B cell (primary cell): ENCODE measurements around the gene TSPAN10.

Experiments
- CTCF ChIP-seq: fragments of 200-600 bp; IDR thresholded peaks from one replicate; pipeline ENCODE4 v1.8.0; 2022; ENCODE audit warnings: antibody characterized with exemption, mild to moderate bottlenecking
- EZH2 ChIP-seq: IDR thresholded peaks from 2 replicates; pipeline ENCODE4 v1.6.1; 2012; ENCODE audit warnings: borderline replicate concordance, low read depth, mild to moderate bottlenecking, moderate library complexity, low read length; ENCODE audit not compliant: insufficient read depth, poor library complexity, severe bottlenecking

DNA sequence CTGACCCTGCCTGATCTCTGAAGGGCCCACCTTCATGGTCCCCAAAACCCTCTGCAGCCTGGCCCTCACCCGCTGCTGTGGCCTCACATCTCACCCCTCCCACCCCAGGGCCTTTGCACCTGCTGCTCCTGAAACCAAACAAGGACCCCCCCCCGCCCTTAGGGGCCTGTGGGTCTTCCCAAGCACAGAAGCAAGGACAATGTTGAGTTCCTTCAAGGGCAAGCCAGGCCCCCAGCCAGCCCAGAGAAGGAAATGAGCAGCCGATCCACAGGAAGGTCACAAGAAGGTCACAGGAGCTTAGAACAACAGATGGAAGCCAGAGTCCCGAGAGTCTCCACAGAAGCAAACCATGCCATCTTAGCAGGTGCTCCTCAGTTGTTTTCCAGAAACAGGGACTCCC lies 19.8 kb downstream of the TSPAN10 start:
- no peak for TF ChIP-seq CTCF
- TF ChIP-seq EZH2: no peak
